ENCODE results near the gene TTLL4.

Gene TTLL4

GRCh38 chr2:218780851-218781690 is 70.4 kb downstream of the TTLL4 start:
- Histone ChIP-seq H3F3A (ENCODE audit: insufficient read depth) (no peaks in the 10 kb centered on the region), H3K27me3 (ENCODE audit: low read length) (no peaks in the 10 kb centered on the region), H3K9ac (ENCODE audit: low read length) (no peak overlapping the region), H4K20me1 (ENCODE audit: low read depth, low read length) (no peaks in the 10 kb centered on the region), H3K79me2 (ENCODE audit: insufficient read depth, low read length) (no peaks in the 10 kb centered on the region), H3K36me3 (ENCODE audit: low read length) (no peaks in the 10 kb centered on the region), H3K4me3 (ENCODE audit: insufficient read depth, low read length, poor library complexity, severe bottlenecking) (no peak overlapping the region), H3K4me2 (ENCODE audit: low read depth, low read length, poor library complexity, severe bottlenecking) (no peak overlapping the region), H3K9me2 (replicated peaks; ENCODE audit: insufficient read depth, low read length) (no peaks in the 10 kb centered on the region), H3K27ac (ENCODE audit: low read depth, low read length) (no peak overlapping the region), H2AFZ (ENCODE audit: low read depth, low read length, severe bottlenecking) (no peak overlapping the region), H3K9me3 (ENCODE audit: insufficient read depth, low read length) (no peaks in the 10 kb centered on the region; the same call in 1 of the 2 replicates)
- TF ChIP-seq EZH2phosphoT487 (conservative IDR thresholded peaks at IDR 0.05; ENCODE audit: low read length) (no peak), CTCF (IDR thresholded peaks at IDR 0.05; ENCODE audit: insufficient read depth, low read length, poor library complexity, severe bottlenecking) (no peak)

GRCh38 chr2:218781691-218782527 is 71.3 kb downstream of the TTLL4 start, which contains the start of gene CYP27A1:
Gene CYP27A1, plus strand, starts transcription at chr2:218782147. Its CDS starts 36 bp downstream, at chr2:218782183.
- H3K9me3 ChIP-seq (ENCODE audit: insufficient read depth, low read length), result no peaks in the 10 kb centered on the region; the same call in 1 of the 2 replicates
- H4K20me1 ChIP-seq (ENCODE audit: low read depth, low read length), result no peaks in the 10 kb centered on the region
- no peaks in the 10 kb centered on the region for H3K36me3 ChIP-seq (ENCODE audit: low read length)
- no peak within 1 kb of the TSS for H3K4me3 ChIP-seq (ENCODE audit: insufficient read depth, low read length, poor library complexity, severe bottlenecking)
- H3K27me3 ChIP-seq (ENCODE audit: low read length), result no peaks in the 10 kb centered on the region
- H3K9me2 ChIP-seq (replicated peaks; ENCODE audit: insufficient read depth, low read length), result no peaks in the 10 kb centered on the region
- TF ChIP-seq CTCF (IDR thresholded peaks at IDR 0.05; ENCODE audit: insufficient read depth, low read length, poor library complexity, severe bottlenecking), result no peak
- TF ChIP-seq EZH2phosphoT487 (conservative IDR thresholded peaks at IDR 0.05; ENCODE audit: low read length), result no peak
- H3K4me2 ChIP-seq (ENCODE audit: low read depth, low read length, poor library complexity, severe bottlenecking), result no peak within 1 kb of the TSS
- no peaks in the 10 kb centered on the region for H3K79me2 ChIP-seq (ENCODE audit: insufficient read depth, low read length)
- no peak within 1 kb of the TSS for H3K9ac ChIP-seq (ENCODE audit: low read length)
- no peaks in the 10 kb centered on the region for H3F3A ChIP-seq (ENCODE audit: insufficient read depth)
- no peak within 1 kb of the TSS for H2AFZ ChIP-seq (ENCODE audit: low read depth, low read length, severe bottlenecking)
- H3K27ac ChIP-seq (ENCODE audit: low read depth, low read length), result no peak within 1 kb of the TSS

- Histone ChIP-seq H3K27ac (ENCODE audit: low read depth, low read length) (no peak overlapping the region), H4K20me1 (ENCODE audit: low read depth, low read length) (no peaks in the 10 kb centered on the region), H3K9ac (ENCODE audit: low read length) (no peak overlapping the region), H2AFZ (ENCODE audit: low read depth, low read length, severe bottlenecking) (no peak overlapping the region), H3K9me3 (ENCODE audit: insufficient read depth, low read length) (no peaks in the 10 kb centered on the region; the same call in 1 of the 2 replicates), H3K9me2 (replicated peaks; ENCODE audit: insufficient read depth, low read length) (no peaks in the 10 kb centered on the region), H3K79me2 (ENCODE audit: insufficient read depth, low read length) (no peaks in the 10 kb centered on the region), H3F3A (ENCODE audit: insufficient read depth) (no peaks in the 10 kb centered on the region), H3K4me2 (ENCODE audit: low read depth, low read length, poor library complexity, severe bottlenecking) (no peak overlapping the region), H3K27me3 (ENCODE audit: low read length) (no peaks in the 10 kb centered on the region), H3K36me3 (ENCODE audit: low read length) (no peaks in the 10 kb centered on the region), H3K4me3 (ENCODE audit: insufficient read depth, low read length, poor library complexity, severe bottlenecking) (no peak overlapping the region)
- TF ChIP-seq CTCF (IDR thresholded peaks at IDR 0.05; ENCODE audit: insufficient read depth, low read length, poor library complexity, severe bottlenecking) (no peak), EZH2phosphoT487 (conservative IDR thresholded peaks at IDR 0.05; ENCODE audit: low read length) (no peak)
Measured at GRCh38 chr2:218782528-218782844, 71.9 kb downstream of the TTLL4 start.

Data from SU-DHL-6 (cell line).